ENCODE results near the gene DGKD.

- no peak for TF ChIP-seq CTCF (conservative IDR thresholded peaks at IDR 0.05; ENCODE audit: low read length)
- no peak for TF ChIP-seq EZH2phosphoT487 (IDR thresholded peaks at IDR 0.05; ENCODE audit: borderline replicate concordance)
These were observed 33.6 kb downstream of the DGKD start for GRCh38 chr2:233387667-233388528.

Measured in Loucy (cell line).